NCI-H2171 (cell line): ENCODE measurements around the gene CD109.
A peak's percentile ranks its signal among the peaks of the same experiment; 100 is the strongest.
"Not testable (repeated sequence)": the region's sequence is repeated elsewhere in the genome, so short reads cannot be mapped to it uniquely, and the experiment has no call there.

Experiments used
- DNase-seq: peaks from one replicate; lab custom pipeline; 2025; lab: John Stamatoyannopoulos, UW

The CD109 gene

DNA sequence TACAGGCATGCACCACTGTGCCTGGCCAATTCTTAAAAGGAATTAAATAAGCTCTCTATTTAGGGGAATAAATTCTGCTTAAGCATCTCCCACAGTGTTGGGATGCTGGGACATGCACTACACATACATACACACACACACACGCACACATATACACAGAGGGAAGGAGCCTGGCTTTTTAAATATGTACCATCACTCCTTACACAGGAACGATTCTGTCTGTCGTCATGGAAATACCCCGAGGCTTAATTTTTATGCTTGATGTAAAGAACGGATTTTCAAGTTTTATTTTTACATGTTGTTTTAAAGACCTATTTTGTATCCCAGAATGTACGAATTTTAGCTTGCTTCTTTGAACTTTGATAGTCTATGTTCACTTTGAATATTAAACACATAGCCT is 95.3 kb downstream of the CD109 start:
- no peak for DNase-seq

DNA sequence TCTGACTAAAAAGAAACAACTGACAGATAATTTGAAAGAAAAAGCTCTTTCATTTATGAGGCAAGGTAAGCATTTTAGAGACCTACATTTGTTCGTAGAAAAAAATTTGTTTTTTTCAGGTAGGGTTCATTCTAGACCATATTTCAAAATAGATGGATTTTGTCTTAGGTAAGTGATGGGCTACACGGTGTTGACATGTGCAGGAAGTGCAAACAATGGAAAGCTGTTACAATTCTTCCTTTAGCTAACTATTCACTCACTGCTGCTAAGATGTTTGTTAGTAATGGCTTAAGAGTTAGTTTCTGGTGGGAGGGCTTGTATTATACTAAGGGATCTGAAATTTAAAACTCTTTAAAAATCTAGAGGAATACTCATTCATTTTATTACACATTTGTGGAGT is 96.7 kb downstream of the CD109 start:
- no peak for DNase-seq

DNA sequence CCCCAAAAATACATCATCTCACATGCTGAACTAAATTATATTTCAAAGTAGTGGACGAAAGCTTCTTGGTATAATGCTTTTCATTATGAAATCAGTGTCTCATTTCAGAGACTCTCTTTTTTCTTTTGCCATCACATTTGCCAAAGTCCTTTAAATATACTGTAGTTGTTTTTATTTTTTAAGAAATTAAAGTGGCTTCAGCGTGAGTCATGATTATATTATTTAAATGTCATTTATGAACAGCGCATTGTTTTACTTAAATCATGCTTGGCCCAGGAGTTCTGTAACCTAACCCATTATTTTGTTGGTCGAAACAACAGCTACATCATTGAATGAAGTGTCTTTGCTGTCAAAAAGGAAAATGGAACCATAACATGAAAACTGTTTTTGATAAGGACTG is 100.9 kb downstream of the CD109 start:
- no peak for DNase-seq

DNA sequence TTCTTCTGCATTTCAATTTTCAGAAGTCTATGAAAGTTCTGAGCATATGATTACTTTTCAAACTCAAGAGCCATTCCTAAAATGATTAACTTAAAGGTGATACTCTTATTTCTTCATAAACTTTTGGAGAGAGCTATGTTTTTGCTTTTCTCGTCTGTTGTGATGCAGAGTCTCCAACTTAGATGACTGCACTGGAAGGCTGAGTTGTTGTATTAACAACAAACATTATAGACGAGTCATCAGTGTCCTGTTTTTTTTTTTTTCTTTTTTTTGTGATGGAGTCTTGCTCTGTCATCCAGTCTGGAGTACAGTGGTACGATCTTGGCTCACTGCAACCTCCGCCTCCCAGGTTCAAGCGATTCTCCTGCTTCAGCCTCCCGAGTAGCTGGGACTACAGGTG is 101.9 kb downstream of the CD109 start:
- DNase-seq = no peak

DNA sequence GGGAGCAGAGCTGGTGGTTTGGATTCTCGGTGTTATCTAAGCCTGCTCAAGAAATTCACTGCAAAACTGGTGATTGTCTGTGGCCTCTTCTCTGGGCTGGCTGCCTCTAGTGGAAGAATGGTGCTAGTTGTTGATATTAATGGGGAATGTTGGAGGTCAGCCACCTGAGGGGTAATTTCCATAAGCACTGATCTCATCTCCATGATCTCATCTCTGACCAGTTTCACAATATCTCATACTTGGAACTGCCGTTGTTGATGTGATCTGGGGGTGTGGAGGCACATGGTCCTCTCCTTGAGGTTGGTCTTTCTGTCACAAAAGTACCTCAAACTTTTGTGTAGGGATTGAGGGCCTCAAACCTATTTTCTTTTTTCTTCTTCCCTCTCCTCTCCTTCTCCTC is 102.6 kb downstream of the CD109 start:
- DNase-seq = no peak

DNA sequence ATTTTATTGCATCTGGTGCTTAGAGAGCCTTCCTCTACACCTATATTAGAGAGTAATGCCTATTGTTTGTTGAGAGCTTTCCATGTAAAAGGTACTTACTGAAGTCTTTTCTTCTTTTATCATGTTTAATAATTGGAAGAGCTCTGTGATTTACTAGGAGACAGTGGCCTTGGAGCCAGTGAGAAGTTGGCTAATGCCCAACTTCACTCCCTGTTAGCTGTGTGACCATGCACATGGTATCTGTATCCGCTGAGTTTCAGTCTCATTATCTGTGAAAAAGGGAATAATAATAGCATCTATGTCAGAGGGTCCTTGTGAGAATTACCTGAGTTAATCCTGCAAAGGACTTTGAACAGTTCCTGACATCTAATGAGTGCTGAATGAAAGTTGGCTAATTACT is 105.0 kb downstream of the CD109 start:
- DNase-seq = no peak

DNA sequence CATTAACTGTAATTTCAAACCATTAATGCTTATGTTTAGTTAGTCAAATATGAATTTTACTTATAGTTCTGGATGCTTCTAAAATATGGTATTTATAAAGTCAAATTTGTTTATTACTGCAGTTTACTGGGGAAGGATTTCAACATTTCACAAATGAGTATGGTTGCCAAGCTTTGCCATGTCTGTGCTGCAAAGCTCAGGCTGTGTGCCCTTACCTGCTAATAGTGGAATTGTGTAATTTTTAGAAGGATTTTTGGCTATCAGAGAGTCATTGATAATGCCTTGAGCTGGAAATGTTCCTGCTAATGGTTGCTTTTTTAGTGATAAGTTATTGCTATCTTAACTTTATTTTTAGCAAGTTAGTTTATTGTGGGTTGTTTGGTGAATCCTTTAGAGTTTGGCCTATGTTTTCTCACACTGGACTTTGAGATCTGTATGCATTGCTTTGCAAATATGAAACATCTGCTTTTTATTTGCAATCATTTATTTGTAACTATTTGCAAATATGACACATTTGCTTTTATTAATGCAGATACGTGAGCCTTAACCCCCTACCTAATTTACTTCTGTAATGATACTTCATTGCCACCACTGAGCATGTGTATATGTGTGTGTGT is 105.8 kb downstream of the CD109 start:
- DNase-seq = no peak

DNA sequence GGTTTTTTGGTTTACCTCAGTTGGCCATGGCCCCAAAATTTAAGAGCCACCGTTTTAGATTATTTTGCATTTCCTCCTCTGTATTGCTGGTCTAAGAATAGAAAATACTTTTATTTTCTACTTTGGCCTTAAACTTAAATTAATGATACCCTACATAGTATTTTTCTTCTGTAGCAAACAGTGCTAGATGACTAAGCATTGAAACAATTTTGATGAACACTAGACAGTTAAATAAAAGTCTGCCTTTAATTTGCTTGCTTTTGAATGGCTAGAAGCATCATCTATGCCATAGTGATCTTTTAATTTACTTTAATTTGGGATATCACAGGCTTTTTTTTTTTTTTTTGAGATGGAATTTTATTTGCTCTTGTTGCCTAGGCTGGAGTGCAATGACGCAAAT is 106.4 kb downstream of the CD109 start:
- DNase-seq = no peak

DNA sequence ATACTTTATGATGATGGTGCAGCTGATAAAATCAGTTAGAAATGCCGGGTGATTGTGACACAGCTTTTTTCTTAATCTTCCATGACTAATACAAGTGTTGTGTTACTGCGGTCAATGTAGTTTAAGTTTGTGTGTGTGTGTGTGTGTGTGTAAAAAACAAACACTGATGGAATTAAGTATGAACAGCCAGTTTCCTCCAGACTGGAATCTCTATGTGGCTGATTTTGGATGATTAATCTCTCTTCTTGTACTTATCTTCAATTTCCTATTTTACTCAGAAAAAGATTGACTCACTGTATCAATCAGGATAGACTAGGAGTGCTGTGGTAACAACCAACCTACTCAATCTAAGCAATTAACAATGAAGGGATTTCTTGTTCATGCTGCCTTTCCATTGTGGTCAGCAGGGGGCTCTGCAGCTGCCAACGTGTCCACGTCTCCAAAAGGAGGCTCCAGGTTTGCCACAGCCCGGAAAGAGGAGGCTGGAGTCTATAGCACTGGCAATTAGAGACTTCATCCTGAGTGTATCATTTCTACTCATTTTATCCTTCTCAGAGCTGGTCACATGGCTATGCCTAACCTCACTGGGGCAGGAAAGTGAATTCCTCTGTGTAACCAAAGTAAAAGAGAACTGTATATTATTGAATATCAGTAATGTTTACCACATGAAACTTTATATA is 107.7 kb downstream of the CD109 start:
- DNase-seq = no peak

DNA sequence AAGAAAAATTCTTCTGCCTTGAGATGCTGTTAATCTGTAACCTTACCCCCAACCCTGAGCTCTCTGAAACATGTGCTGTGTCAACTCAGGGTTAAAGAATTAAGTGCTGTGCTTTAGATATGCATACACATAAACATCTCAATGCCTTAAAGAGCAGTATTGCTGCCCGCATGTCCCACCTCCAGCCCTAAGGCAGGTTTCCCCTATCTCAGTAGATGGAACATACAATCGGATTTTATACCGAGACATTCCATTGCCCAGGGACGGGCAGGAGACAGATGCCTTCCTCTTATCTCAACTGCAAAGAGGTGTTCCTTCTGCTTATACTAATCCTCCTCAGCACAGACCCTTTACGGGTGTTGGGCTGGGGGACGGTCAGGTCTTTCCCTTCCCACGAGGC is 109.2 kb downstream of the CD109 start:
- not testable (repeated sequence) for DNase-seq

DNA sequence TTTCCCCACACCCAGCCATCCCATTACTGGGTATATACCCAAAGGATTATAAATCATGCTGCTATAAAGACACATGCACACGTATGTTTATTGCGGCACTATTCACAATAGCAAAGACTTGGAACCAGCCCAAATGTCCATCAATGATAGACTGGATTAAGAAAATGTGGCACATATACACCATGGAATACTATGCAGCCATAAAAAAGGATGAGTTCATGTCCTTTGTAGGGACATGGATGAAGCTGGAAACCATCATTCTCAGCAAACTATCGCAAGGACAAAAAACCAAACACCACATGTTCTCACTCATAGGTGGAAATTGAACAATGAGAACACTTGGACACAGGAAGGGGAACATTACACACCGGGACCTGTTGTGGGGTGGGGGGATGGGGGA is 110.0 kb downstream of the CD109 start:
- DNase-seq = not testable (repeated sequence)

DNA sequence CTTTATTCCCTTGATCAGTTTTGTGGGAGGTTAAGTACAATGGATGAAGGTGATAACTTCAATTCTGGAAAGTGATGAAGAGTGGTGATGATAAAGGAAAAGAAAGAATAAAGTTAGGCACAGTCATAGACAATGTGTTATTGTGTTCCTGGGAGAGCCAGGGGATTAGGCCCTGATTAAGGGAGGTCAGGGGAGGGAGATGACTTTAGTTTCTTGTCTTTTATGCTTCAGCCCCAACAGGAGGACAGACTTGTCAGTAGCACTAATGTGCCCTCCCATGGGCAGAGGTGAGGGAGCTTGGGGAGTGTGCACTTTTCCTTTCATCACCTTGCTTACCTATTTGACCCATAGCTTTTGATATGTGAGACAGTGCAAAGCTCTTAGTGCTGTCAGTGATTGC is 115.7 kb downstream of the CD109 start:
- DNase-seq = no peak

DNA sequence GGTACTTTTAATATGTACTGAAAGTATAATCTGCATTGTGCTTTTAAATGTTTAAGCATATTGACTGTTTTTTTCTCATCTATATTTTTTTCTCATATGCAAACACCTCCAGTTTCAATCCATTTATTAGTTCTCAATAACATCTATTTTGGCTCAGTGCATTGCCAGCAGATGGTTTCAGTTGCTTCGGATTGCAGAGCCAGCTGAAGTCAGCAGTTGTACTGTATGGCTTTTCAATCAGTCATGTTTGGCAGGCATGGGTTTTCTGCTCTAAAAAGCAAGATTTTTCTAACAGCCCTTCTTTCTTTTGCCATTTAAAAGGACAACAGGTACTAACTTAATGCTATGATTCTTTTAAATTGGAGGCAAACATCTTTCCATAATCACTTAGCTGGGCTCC is 121.2 kb downstream of the CD109 start:
- no peak for DNase-seq

DNA sequence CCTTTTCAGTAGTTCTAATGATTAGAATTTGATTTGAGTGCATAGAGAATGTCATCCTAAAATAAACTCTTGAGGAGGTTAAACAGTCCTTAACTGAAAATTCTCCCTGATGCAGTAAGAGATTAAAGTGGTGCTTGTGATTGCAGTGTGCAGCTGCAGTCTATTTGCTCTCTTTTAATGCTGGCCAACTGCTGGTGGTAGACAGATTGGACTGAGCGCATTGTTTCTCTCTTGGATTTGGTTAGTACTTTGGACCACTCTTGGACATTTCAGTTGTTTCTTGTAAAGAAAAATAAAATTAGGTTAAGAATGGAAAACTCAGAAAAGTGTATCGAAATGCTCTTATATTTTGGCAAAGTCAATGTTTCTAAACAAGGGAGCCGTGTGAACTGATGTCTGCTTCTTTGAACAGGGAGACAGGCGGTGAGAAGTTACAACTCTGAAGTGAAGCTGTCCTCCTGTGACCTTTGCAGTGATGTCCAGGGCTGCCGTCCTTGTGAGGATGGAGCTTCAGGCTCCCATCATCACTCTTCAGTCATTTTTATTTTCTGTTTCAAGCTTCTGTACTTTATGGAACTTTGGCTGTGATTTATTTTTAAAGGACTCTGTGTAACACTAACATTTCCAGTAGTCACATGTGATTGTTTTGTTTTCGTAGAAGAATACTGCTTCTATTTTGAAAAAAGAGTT is 127.2 kb downstream of the CD109 start:
- no peak for DNase-seq

DNA sequence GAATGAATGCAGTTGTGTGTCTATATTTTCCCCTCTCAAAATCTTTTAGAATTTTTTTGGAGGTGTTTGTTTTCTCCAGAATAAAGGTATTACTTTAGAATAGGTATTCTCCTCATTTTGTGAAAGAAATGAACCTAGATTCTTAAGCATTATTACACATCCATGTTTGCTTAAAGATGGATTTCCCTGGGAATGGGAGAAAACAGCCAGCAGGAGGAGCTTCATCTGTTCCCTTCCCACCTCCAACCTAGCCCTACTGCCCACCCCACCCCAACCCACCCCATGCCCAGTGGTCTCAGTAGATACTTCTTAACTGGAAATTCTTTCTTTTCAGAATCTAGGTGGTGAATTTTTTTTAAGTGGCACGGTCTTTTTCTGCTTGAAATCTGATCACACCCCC is 127.8 kb downstream of the CD109 start:
- no peak for DNase-seq

DNA sequence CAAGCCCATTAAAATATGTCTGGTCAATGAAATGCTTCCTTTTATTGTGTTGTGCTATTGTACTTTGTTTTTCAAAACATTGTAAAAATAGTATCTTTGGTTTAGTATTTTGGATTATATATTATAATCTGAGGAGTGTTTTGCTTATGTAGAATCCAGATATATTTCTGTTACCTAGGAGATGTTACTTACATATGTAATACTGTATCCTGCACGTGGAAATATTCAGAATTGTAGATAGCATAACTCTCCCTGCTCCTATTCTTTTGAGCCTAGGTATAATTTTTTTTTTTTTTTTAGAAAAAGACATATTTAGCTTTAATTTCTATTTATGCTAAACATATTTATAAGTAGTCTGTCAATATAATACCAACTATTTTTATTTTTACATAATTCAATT is 130.6 kb downstream of the CD109 start:
- no peak for DNase-seq

DNA sequence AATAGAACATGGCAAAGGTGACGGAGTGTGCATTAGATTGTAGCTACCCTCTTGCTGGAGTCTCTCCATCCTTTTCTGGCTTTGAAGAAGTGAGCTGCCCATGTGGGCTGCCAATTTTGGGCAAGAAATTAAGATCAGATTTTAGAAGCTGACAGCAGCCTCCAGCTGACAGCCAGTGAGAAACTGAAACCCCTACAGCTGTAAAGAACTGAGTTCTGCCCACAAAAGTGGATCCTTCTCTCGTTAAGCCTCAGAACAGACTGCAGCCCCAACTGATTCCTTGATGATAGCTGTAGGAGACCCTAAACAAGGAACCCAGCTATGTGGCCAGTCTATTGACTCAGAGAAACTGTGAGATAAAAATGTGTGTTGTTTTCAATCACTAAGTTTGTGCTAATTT is 134.1 kb downstream of the CD109 start:
- no peak for DNase-seq

DNA sequence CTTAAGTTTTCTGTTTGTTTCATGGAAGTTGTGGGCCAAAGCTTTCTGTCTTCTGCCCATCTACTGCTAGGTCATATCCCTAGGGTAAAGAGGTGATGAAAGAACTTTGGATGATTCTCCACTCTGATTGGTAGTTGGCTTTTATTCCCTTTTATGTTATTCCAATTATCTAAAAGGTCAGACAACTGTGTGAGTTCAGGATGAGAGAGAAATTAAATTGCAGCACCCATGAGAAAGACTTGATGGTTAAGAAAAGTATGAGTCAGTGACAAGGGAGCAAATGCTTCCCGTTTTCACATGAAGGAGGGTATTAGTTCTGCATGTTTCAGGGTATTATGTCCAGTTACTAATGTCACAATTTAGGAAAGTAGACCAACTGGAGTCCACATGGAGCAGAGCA is 136.3 kb downstream of the CD109 start:
- DNase-seq = no peak

DNA sequence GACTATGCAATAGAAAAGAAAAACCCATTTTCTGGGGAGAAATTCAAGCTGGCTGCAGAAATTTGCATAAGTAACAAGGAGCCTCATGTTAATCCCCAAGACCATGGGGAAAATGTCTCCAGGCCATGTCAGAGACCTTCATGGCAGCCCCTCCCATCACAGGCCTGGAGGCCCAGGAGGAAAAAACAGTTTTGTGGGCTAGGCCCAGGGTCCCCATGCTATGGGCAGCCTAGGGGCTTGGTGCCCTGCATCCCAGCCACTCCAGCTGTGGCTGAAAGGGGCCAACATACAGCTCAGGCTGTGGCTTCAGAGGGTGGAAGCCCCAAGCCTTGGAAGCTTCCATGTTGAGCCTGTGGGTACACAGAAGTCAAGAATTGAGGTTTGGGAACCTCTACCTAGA is 148.7 kb downstream of the CD109 start:
- not testable (repeated sequence) for DNase-seq

DNA sequence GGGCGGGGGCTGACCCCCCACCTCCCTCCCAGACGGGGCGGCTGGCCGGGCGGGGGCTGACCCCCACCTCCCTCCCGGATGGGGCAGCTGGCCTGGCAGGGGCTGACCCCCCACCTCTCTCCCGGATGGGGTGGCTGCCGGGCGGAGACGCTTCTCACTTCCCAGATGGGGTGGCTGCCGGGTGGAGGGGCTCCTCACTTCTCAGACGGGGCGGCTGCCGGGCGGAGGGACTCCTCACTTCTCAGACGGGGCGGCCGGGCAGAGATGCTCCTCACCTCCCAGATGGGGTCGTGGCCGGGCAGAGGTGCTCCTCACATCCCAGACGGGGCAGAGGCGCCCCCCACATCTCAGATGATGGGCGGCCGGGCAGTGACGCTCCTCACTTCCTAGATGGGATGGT is 155.0 kb downstream of the CD109 start:
- DNase-seq = not testable (repeated sequence)

DNA sequence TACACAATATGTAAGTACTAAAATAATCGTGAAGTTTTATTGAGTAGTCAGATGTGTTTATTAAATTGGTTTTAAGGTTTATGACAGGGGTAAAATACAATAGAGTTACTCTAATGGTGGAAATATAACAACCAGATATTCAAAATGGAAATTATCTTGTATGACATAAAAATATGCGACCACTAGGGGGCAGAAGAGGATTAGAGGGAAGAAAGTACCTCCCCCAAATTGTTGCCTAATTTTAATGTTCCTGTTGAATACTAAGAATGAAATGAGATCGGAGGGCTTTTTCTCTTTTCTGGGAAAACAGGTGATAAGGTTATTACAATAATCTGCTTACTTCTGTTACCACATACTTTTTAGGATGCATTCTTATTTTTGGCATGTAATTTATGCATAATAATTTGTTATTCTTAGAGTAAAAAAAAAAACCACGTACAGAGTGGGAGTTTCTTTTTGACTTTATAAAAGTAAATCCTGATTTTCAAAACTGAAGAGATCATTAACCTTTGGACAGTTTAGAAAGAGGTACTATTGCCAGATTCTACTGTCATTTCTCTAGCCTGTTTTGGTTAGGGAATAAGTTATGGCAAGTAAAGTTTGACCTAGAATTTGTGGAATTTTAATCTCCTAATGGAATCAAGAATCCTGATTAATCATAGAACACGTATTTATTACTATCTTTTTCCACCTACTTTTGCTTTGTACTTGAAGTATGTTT is 159.2 kb downstream of the CD109 start:
- DNase-seq = peak; percentile 55

DNA sequence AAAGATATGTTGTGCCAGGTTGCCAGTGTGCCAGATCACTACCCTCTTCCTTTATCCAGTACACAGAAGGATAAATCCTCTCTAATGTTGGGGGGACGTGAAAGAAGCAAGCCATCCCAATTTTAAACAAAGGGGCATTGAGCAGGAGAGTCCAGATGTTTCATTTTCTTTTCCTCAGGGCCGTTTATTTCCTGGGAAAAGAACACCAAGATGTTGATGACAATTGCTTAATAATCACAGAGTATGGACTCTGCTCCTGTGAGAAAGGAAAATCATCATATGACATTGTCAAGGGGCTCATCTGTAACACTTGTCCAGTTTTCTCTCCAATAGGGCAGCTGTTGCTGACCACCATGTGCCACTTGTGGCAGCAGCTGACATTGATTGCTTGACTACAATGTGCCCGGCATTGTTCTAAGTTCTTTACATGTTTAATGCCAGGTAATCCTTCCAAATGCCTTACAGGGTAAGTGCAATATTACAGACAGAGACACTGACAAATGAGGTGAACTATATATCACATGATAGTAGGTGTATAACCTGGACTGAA is 161.4 kb downstream of the CD109 start:
- DNase-seq = no peak

DNA sequence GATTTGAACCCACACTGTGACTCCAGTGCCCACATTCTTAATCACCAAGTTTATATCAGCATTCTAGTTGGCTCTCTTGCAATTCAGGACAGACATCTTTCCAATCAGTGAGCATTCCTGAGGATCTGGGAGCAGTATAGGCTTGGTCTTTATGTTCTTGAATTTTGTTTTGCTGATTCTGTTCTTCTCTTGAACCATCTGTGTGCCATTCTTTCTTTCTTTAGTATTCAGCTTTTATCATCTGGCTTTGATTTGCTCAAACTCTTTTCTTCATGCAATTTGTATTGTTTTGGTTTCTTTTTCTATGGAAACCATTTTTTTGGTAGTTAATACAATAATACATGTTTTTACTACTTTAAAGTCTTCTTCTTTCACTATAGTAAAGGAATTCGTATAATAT is 162.4 kb downstream of the CD109 start:
- no peak for DNase-seq
